NB4 (cell line): ENCODE results near the gene C1QTNF1.

ENCODE experiments used
- DNase-seq: peaks from one replicate; pipeline ENCODE4 v3.0.0; 2010; ENCODE audit warnings: low read depth
- H3K4me3 ChIP-seq: one replicate; pipeline ENCODE4 v1.5.1; 2011; ENCODE audit warnings: mild to moderate bottlenecking, low read depth, low read length, moderate library complexity
- CTCF ChIP-seq: IDR thresholded peaks from one replicate; pipeline ENCODE4 v1.5.1; 2012; ENCODE audit warnings: low read depth, low read length
- MAX ChIP-seq: IDR thresholded peaks from 2 replicates; pipeline ENCODE4 v1.6.1; 2011; ENCODE audit warnings: low read depth, low read length
- MYC ChIP-seq: IDR thresholded peaks from 2 replicates; pipeline ENCODE4 v1.6.1; 2011; ENCODE audit warnings: low read depth, low read length
- POLR2A ChIP-seq: IDR thresholded peaks from 2 replicates; pipeline ENCODE4 v1.6.1; 2011; ENCODE audit warnings: mild to moderate bottlenecking; ENCODE audit not compliant: insufficient read length; ENCODE audit errors: extremely low read depth

C1QTNF1 gene

GRCh38 chr17:79092567-79092966 lies 68.6 kb downstream of the C1QTNF1 start:
- DNase-seq, result no peak

GRCh38 chr17:79093270-79093669 lies 69.3 kb downstream of the C1QTNF1 start:
- H3K4me3 ChIP-seq, result no peak overlapping the region
- no peak for DNase-seq
- TF ChIP-seq CTCF, result no peak
- TF ChIP-seq POLR2A, result no peak
- TF ChIP-seq MYC, result no peak
- no peak for TF ChIP-seq MAX

More at GRCh38 chr17:79092567-79092966, 68.6 kb downstream of the C1QTNF1 start:
- H3K4me3 ChIP-seq, result no peak overlapping the region
- TF ChIP-seq MYC, result no peak
- no peak for TF ChIP-seq CTCF

- no peak overlapping the region for H3K4me3 ChIP-seq
- no peak for TF ChIP-seq MYC
- TF ChIP-seq MAX, result no peak
- no peak for TF ChIP-seq CTCF
- no peak for TF ChIP-seq POLR2A
- no peak for DNase-seq
Measured at GRCh38 chr17:79094261-79094660, 70.3 kb downstream of the C1QTNF1 start.

- H3K4me3 ChIP-seq, result no peak overlapping the region
- DNase-seq, result no peak
- no peak for TF ChIP-seq CTCF
- no peak for TF ChIP-seq POLR2A
- no peak for TF ChIP-seq MYC
- no peak for TF ChIP-seq MAX
Measured at GRCh38 chr17:79095345-79096055, 71.5 kb downstream of the C1QTNF1 start.

- TF ChIP-seq CTCF (no peak), POLR2A (no peak), MAX (no peak), MYC (no peak)
Measured at GRCh38 chr17:79096477-79096876, 72.5 kb downstream of the C1QTNF1 start.

More at GRCh38 chr17:79096477-79096876, 72.5 kb downstream of the C1QTNF1 start:
- no peak for DNase-seq
- no peak overlapping the region for H3K4me3 ChIP-seq
